ENCODE data around the gene EHF. TPM values are rescaled to one million over a fixed set of nuclear protein-coding genes. Genes with fewer than 3 reads are reported as not detected.

The EHF gene
- total and polyA plus RNA-seq, 12 donors: 0.11 to 6.8 (median 0.76) TPM

GRCh38 chr11:34620202-34620601 is 691 bp upstream of the EHF start:
- H3K27me3 ChIP-seq: no peaks in the 10 kb centered on the region
- no peaks in the 10 kb centered on the region for H3K9me3 ChIP-seq (replicated peaks in 1 of 3)
- DNase-seq: no peak
- 81 to 89% (median 85%) methylated on average over 2 of the region's 2 CpGs for WGBS, 4 donors
- intact Hi-C loops (cut with DNase I): no loop called here
- H3K36me3 ChIP-seq (replicated peaks in 1 of 2): no peaks in the 10 kb centered on the region
- no peak overlapping the region for H3K4me3 ChIP-seq
- no peaks in the 10 kb centered on the region for H3K4me1 ChIP-seq (replicated peaks in 1 of 2)
- no peak overlapping the region for H3K27ac ChIP-seq
- TF ChIP-seq CTCF (IDR thresholded peaks at IDR 0.05) (no peak), POLR2A (IDR thresholded peaks at IDR 0.05) (no peak)

- Histone ChIP-seq H3K27ac (no peak overlapping the region), H3K4me1 (replicated peaks in 1 of 2) (no peaks in the 10 kb centered on the region), H3K27me3 (no peaks in the 10 kb centered on the region), H3K9me3 (replicated peaks in 1 of 3) (no peaks in the 10 kb centered on the region), H3K36me3 (replicated peaks in 1 of 2) (no peaks in the 10 kb centered on the region), H3K4me3 (no peak overlapping the region)
- no peak for DNase-seq
- intact Hi-C loops (cut with DNase I): no loop called here
- WGBS, 4 donors: 90 to 97% (median 95%) methylated on average over 2 of the region's 2 CpGs
- TF ChIP-seq POLR2A (IDR thresholded peaks at IDR 0.05): no peak
- TF ChIP-seq CTCF (IDR thresholded peaks at IDR 0.05): no peak
Measured at GRCh38 chr11:34621876-34622275, 983 bp downstream of the EHF start.

- TF ChIP-seq CTCF (IDR thresholded peaks at IDR 0.05) (no peak), POLR2A (IDR thresholded peaks at IDR 0.05) (no peak)
- Histone ChIP-seq H3K9me3 (replicated peaks in 1 of 3) (no peaks in the 10 kb centered on the region), H3K27ac (no peak overlapping the region), H3K4me3 (no peak overlapping the region), H3K27me3 (no peaks in the 10 kb centered on the region), H3K36me3 (replicated peaks in 1 of 2) (no peaks in the 10 kb centered on the region), H3K4me1 (replicated peaks in 1 of 2) (no peaks in the 10 kb centered on the region)
- 85 to 92% (median 88%) methylated on average over 9 of the region's 9 CpGs for WGBS, 4 donors
- no peak for DNase-seq
- intact Hi-C loops (cut with DNase I): no loop called here
Measured at GRCh38 chr11:34623463-34623862, 2.6 kb downstream of the EHF start.

GRCh38 chr11:34624069-34624468 is 3.2 kb downstream of the EHF start:
- WGBS, 4 donors: 95 to 99% (median 97%) methylated on average over 10 of the region's 10 CpGs
- Histone ChIP-seq H3K9me3 (replicated peaks in 1 of 3) (no peaks in the 10 kb centered on the region), H3K27ac (no peak overlapping the region), H3K27me3 (no peaks in the 10 kb centered on the region), H3K36me3 (replicated peaks in 1 of 2) (no peaks in the 10 kb centered on the region), H3K4me3 (no peak overlapping the region), H3K4me1 (replicated peaks in 1 of 2) (no peaks in the 10 kb centered on the region)
- no peak for DNase-seq
- TF ChIP-seq CTCF (IDR thresholded peaks at IDR 0.05): no peak
- no peak for TF ChIP-seq POLR2A (IDR thresholded peaks at IDR 0.05)
- intact Hi-C loops (cut with DNase I): no loop called here
